HepG2 (cell line): ENCODE measurements around the gene MYO1G. TPM values are rescaled to one million over a fixed set of nuclear protein-coding genes. Genes with fewer than 3 reads are reported as not detected.

ENCODE experiments used
- ATAC-seq: fragments of 200-7000 bp; cut with Tn5 transposase; 3 replicates; pipeline ENCODE4 v1.9.1; 2020; ENCODE audit warnings: mild to moderate bottlenecking, moderate library complexity
- BruUV-seq: library from RNA; stranded (reverse); fragments of 400-500 nt; replicated peaks from 2 replicates; lab custom pipeline; 2021; lab: Mats Ljungman, UMichigan
- CTCF ChIA-PET: fragments of 300-600 bp; formaldehyde crosslinking; extraction: SDS; loops from one replicate; lab custom pipeline; 2021; ENCODE audit warnings: low total read pairs, inconsistent platforms, low intra/inter-chr PET ratio; lab: Yijun Ruan, JAX
- POLR2A ChIA-PET: fragments of 350-600 bp; sonication (Branson Sonifier 250); formaldehyde crosslinking; loops from one replicate; lab custom pipeline; 2020; ENCODE audit warnings: antibody characterized with exemption, inconsistent platforms; lab: Yijun Ruan, JAX
- DNase-seq: peaks from one replicate; pipeline ENCODE4 v3.0.0-alpha.2; 2015; ENCODE audit warnings: low spot score
- FAIRE-seq: peaks from 3 replicates; lab custom pipeline; 2011; peaks lifted over from hg19 to GRCh38; lab: Jason Lieb, UNC
- H2AFZ ChIP-seq: one replicate; pipeline ENCODE4 v1.6.1; 2011; ENCODE audit warnings: low read length, inconsistent platforms
- H3K27ac ChIP-seq: fragments of 300-600 bp; 3 replicates; pipeline ENCODE4 v1.8.0; 2011; ENCODE audit warnings: mixed run types, mild to moderate bottlenecking, mixed read lengths, low read length, inconsistent platforms; ENCODE audit not compliant: insufficient read depth; ENCODE audit errors: extremely low read length
- H3K27me3 ChIP-seq, 2 experiments: fragments of 200-600 bp in 1 of 2; 2 replicates in 1 of 2; 3 replicates in 1 of 2; pipeline versions ENCODE4 v1.6.0 to v1.8.0; 2011; ENCODE audit warnings: low read length in 2 of 2, mild to moderate bottlenecking in 2 of 2, moderate library complexity in 2 of 2, inconsistent platforms in 1 of 2; ENCODE audit not compliant: insufficient read depth in 2 of 2, control insufficient read depth in 1 of 2
- H3K36me3 ChIP-seq, 2 experiments: fragments of 200-600 bp in 1 of 2; replicated peaks in 1 of 2; 2 replicates in 1 of 2; 3 replicates in 1 of 2; pipeline versions ENCODE4 v1.5.1 to v1.8.0; 2011; ENCODE audit warnings: low read length in 2 of 2, inconsistent platforms in 1 of 2; ENCODE audit not compliant: insufficient read depth in 2 of 2, control insufficient read depth in 1 of 2
- H3K4me1 ChIP-seq: 2 replicates; pipeline ENCODE4 v1.5.1; 2012; ENCODE audit warnings: low read length, inconsistent platforms; ENCODE audit not compliant: insufficient read depth
- H3K4me2 ChIP-seq: 2 replicates; pipeline ENCODE4 v1.6.0; 2011; ENCODE audit warnings: low read depth, low read length, inconsistent platforms
- H3K4me3 ChIP-seq, 3 experiments: fragments of 200-600 bp in 1 of 3; sonication (generic), shearing (Covaris generic) in 1 of 3; replicated peaks in 1 of 3; 2 replicates each; pipeline ENCODE4 v1.5.1; 2011 to 2016; ENCODE audit warnings: low read length in 3 of 3, inconsistent platforms in 2 of 3, low read depth in 2 of 3, mild to moderate bottlenecking in 2 of 3, control low read depth in 1 of 3, mixed read lengths in 1 of 3; ENCODE audit not compliant: insufficient read depth in 1 of 3
- H3K79me2 ChIP-seq: one replicate; pipeline ENCODE4 v1.6.1; 2011; ENCODE audit warnings: low read length, inconsistent platforms; ENCODE audit not compliant: insufficient read depth
- H3K9ac ChIP-seq: 2 replicates; pipeline ENCODE4 v1.6.0; 2011; ENCODE audit warnings: mild to moderate bottlenecking, low read depth, low read length, inconsistent platforms; ENCODE audit not compliant: insufficient read depth
- H3K9me3 ChIP-seq: 2 replicates; pipeline ENCODE4 v1.5.1; 2012; ENCODE audit warnings: mild to moderate bottlenecking, low read length
- H4K20me1 ChIP-seq: 2 replicates; pipeline ENCODE4 v1.6.0; 2011; ENCODE audit warnings: inconsistent platforms, mild to moderate bottlenecking, low read length, moderate library complexity; ENCODE audit not compliant: insufficient read depth
- AHR ChIP-seq: IDR thresholded peaks from 2 replicates; pipeline ENCODE4 v1.6.1; 2018; ENCODE audit warnings: missing genetic modification reagents, missing compliant biosample characterization
- CHCHD3 ChIP-seq: sonication (generic); formaldehyde crosslinking; IDR thresholded peaks from 2 replicates; pipeline ENCODE4 v1.8.0; 2022; ENCODE audit warnings: mild to moderate bottlenecking, missing genetic modification reagents, moderate library complexity
- MNT ChIP-seq: fragments of 450-650 bp; IDR thresholded peaks from 2 replicates; pipeline ENCODE4 v1.6.1; 2016
- MXI1 ChIP-seq: IDR thresholded peaks from 3 replicates; pipeline ENCODE4 v1.6.1; 2012; ENCODE audit warnings: low read depth, low read length, inconsistent platforms, borderline replicate concordance
- SAP130 ChIP-seq: IDR thresholded peaks from 2 replicates; pipeline ENCODE4 v1.6.1; 2016; ENCODE audit warnings: low read depth
- ZFX ChIP-seq: sonication (generic); formaldehyde crosslinking; IDR thresholded peaks from 2 replicates; pipeline ENCODE4 v1.4.0; 2020; ENCODE audit warnings: mild to moderate bottlenecking, low read depth, missing genetic modification reagents, moderate library complexity
- ZNF292 ChIP-seq: sonication (generic); formaldehyde crosslinking; IDR thresholded peaks from 2 replicates; pipeline ENCODE4 v1.8.1; 2022; ENCODE audit warnings: mild to moderate bottlenecking, low read depth, missing genetic modification reagents, borderline replicate concordance
- ZNF543 ChIP-seq: sonication (generic); formaldehyde crosslinking; IDR thresholded peaks from 2 replicates; pipeline ENCODE4 v1.4.0; 2020; ENCODE audit warnings: mild to moderate bottlenecking, missing genetic modification reagents
- ZNF570 ChIP-seq: sonication (generic); formaldehyde crosslinking; IDR thresholded peaks from 2 replicates; pipeline ENCODE4 v1.4.0; 2020; ENCODE audit warnings: mild to moderate bottlenecking, missing genetic modification reagents, borderline replicate concordance
- ZNF776 ChIP-seq: sonication (generic); formaldehyde crosslinking; IDR thresholded peaks from 2 replicates; pipeline ENCODE4 v1.4.0; 2020; ENCODE audit warnings: mild to moderate bottlenecking, missing genetic modification reagents
- WGBS: methylation state at CpG from one replicate; pipeline ENCODE4 v1.1.6; 2017; ENCODE audit warnings: low lambda C conversion rate; 5-methylcytosine and 5-hydroxymethylcytosine counted together
- in situ Hi-C: cut with HindIII; loops from 2 replicates; pipeline ENCODE4 v1.10.0; 2017; ENCODE audit warnings: low pct_unique_long_range_greater_than_20kb; ENCODE audit not compliant: extremely low pct_ligation_motif_present
- intact Hi-C: fragments of 100-400 bp; cut with micrococcal nuclease; formaldehyde crosslinking; loops from one replicate; pipeline ENCODE4 v1.10.0; 2022; ENCODE audit not compliant: unreplicated experiment
- polyA plus RNA-seq, 8 experiments: library from polyadenylated mRNA; depleted of rRNA in 3 of 8; stranded (reverse) in 7 of 8; unstranded in 1 of 8; fragments of >200 nt; fragmentation: Illumina TruSeq in 4 of 8; extraction: Trizol in 4 of 8; gene quantifications; 2 replicates each; pipeline versions ENCODE4 v1.2.1 to v1.2.3, GENCODE V29; 2011 to 2016; ENCODE audit warnings: low read depth in 4 of 8, missing spikeins in 1 of 8, mixed read lengths in 1 of 8; ENCODE audit not compliant: insufficient read depth in 1 of 8
- total RNA-seq, 5 experiments: library from RNA; depleted of rRNA; stranded (reverse); fragments of >200 nt; fragmentation: Illumina TruSeq; extraction: Trizol; gene quantifications; 2 replicates each; pipeline ENCODE4 v1.2.3, GENCODE V29; 2016; ENCODE audit warnings: low read depth in 1 of 5
- TF ChIP-seq, protein P1 (sequence below): sonication (generic); formaldehyde crosslinking; IDR thresholded peaks from 2 replicates; pipeline ENCODE4 v1.5.0; 2020; ENCODE audit warnings: mild to moderate bottlenecking, low read depth, missing genetic modification reagents, borderline replicate concordance
- TF ChIP-seq, protein P2 (sequence below): sonication (generic); formaldehyde crosslinking; IDR thresholded peaks from 2 replicates; pipeline ENCODE4 v1.5.0; 2020; ENCODE audit warnings: missing genetic modification reagents, mild to moderate bottlenecking, borderline replicate concordance
- TF ChIP-seq, protein P3 (sequence below): IDR thresholded peaks from 2 replicates; pipeline ENCODE4 v1.6.1; 2012; ENCODE audit warnings: inconsistent platforms

Gene MYO1G
- total and polyA plus RNA-seq, 2 of the 13 experiments (the other 11 are each of a cell fraction or from before 2014, with no cell fraction given): 0.29 to 1.1 TPM

DNA sequence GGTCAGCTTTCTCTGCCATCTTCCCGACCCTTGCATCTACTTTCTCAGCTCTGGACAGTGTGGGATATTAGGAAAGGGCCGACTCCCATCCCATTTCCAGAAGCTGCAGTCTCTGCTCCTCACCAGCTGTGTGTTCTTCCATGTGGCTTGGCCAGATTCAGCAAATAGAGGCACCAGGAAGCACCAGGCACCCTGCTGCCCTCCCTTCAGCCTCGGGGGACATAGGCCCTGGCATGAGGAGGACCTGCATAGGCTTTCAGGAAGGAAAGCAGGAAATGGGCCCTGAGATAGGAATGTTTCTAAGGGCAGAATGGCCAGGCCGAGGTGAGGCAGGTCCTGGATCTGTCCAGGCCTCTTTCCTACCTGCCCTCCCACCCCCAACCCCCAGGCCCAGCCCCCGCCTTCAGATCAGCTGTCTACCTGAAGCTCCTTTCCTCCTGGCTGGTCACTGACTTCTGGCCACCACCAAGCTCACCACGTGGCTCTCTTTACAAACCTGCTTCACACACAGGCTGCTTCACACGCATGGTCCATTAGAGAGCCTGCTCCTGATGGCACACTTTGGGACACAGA lies 66.0 kb downstream of the MYO1G start:
- ATAC-seq (peak; percentile 79), FAIRE-seq (no peak), DNase-seq (peak; percentile 20)
- no peak overlapping the region for H3K9ac ChIP-seq
- H3K4me2 ChIP-seq: peak overlapping the region; percentile 68
- no TSS peak for BruUV-seq
- no peaks in the 10 kb centered on the region for H3K79me2 ChIP-seq
- peaks cover 8% of the 10 kb centered on the region for H3K4me1 ChIP-seq
- WGBS: 2% methylated on average over 4 of the region's 7 CpGs
- H3K4me3 ChIP-seq: peak overlapping the region in 1 of 3 experiments; percentile 33; a peak in 3 of 6 replicates
- no peak overlapping the region for H3K27ac ChIP-seq
- no peaks in the 10 kb centered on the region for H4K20me1 ChIP-seq
- H2AFZ ChIP-seq: peak overlapping the region; percentile 84
- peaks cover 1 to 4% of the 10 kb centered on the region in 2 experiments; a peak in 2 of 5 replicates for H3K27me3 ChIP-seq
- ChIA-PET POLR2A (interaction anchor here (1.0 to 1.3 kb wide), 2 partner anchors 65 to 199 kb away, joined by 3 to 6 read pairs; partner anchors contain the start of genes H2AZ2 and TBRG4), CTCF (no interaction called here)
- TF ChIP-seq, protein P1, sequence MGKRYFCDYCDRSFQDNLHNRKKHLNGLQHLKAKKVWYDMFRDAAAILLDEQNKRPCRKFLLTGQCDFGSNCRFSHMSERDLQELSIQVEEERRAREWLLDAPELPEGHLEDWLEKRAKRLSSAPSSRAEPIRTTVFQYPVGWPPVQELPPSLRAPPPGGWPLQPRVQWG (CRISPR knock-in tag): no peak
- 0 out of 2 replicates have a peak, but pooled peaks have one; percentile 22 for TF ChIP-seq MNT
- TF ChIP-seq CHCHD3 (CRISPR knock-in tag): no peak
- TF ChIP-seq, protein P2, sequence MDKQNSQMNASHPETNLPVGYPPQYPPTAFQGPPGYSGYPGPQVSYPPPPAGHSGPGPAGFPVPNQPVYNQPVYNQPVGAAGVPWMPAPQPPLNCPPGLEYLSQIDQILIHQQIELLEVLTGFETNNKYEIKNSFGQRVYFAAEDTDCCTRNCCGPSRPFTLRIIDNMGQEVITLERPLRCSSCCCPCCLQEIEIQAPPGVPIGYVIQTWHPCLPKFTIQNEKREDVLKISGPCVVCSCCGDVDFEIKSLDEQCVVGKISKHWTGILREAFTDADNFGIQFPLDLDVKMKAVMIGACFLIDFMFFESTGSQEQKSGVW: no peak
- peak; percentile 14; the same call in 1 of the 2 replicates for TF ChIP-seq ZNF292 (CRISPR knock-in tag)
- no peak for TF ChIP-seq ZNF543 (CRISPR knock-in tag)
- peak; percentile 28; the same call in 1 of the 2 replicates for TF ChIP-seq ZFX (CRISPR knock-in tag)
- TF ChIP-seq SAP130 (CRISPR knock-in tag): peak; percentile 25; the same call in 1 of the 2 replicates
- no peak for TF ChIP-seq ZNF776 (CRISPR knock-in tag)
- TF ChIP-seq, protein P3, sequence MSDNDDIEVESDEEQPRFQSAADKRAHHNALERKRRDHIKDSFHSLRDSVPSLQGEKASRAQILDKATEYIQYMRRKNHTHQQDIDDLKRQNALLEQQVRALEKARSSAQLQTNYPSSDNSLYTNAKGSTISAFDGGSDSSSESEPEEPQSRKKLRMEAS: peak; percentile 56
- no peak for TF ChIP-seq ZNF570 (CRISPR knock-in tag)
- TF ChIP-seq MXI1: 0 out of 3 replicates have a peak, but pooled peaks have one; percentile 8
- TF ChIP-seq AHR (CRISPR knock-in tag): no peak
- no peaks in the 10 kb centered on the region for H3K36me3 ChIP-seq
- in situ Hi-C loops: no loop called here
- intact Hi-C loops: no loop called here
- no peaks in the 10 kb centered on the region for H3K9me3 ChIP-seq

Other genes with a start within 250 kb of the MYO1G start
- gene ZMIZ2, start 230.2 kb downstream of the MYO1G start, total RNA-seq (2016; rRNA removed; fragmentation: Illumina TruSeq; extraction: Trizol): 4.1 and 4.9 TPM in 2 replicates
- gene ZMIZ2, start 230.2 kb downstream of the MYO1G start, polyA plus RNA-seq (2011; rRNA removed): 7.9 and 9.7 TPM in 2 replicates
- gene PPIA, start 182.3 kb downstream of the MYO1G start, total RNA-seq (2016; rRNA removed; fragmentation: Illumina TruSeq; extraction: Trizol): 2,268 and 3,314 TPM in 2 replicates
- gene PPIA, start 182.3 kb downstream of the MYO1G start, polyA plus RNA-seq (2011; rRNA removed): 2,460 and 3,010 TPM in 2 replicates
- 223 and 272 TPM in 2 replicates for gene H2AZ2, start 130.9 kb downstream of the MYO1G start, total RNA-seq (2016; rRNA removed; fragmentation: Illumina TruSeq; extraction: Trizol)
- gene H2AZ2, start 130.9 kb downstream of the MYO1G start, polyA plus RNA-seq (2011; rRNA removed): 93.2 and 121 TPM in 2 replicates
- gene PURB, start 93.5 kb downstream of the MYO1G start, total RNA-seq (2016; rRNA removed; fragmentation: Illumina TruSeq; extraction: Trizol): 4.3 and 10.1 TPM in 2 replicates
- gene PURB, start 93.5 kb downstream of the MYO1G start, polyA plus RNA-seq (2011; rRNA removed): 2.3 and 2.7 TPM in 2 replicates
- gene CCM2, start 21.2 kb upstream of the MYO1G start, total RNA-seq (2016; rRNA removed; fragmentation: Illumina TruSeq; extraction: Trizol): 14.2 and 15.8 TPM in 2 replicates
- gene CCM2, start 21.2 kb upstream of the MYO1G start, polyA plus RNA-seq (2011; rRNA removed): 13.7 and 20.8 TPM in 2 replicates
- gene NACAD, start 110.0 kb upstream of the MYO1G start, total RNA-seq (2016; rRNA removed; fragmentation: Illumina TruSeq; extraction: Trizol): 0.08 TPM in 1 of 2 replicates, not detected in the other
- gene NACAD, start 110.0 kb upstream of the MYO1G start, polyA plus RNA-seq (2011; rRNA removed): 0.04 and 0.07 TPM in 2 replicates
- 87.8 and 90.3 TPM in 2 replicates for gene TBRG4, start 132.7 kb upstream of the MYO1G start, total RNA-seq (2016; rRNA removed; fragmentation: Illumina TruSeq; extraction: Trizol)
- 107 and 122 TPM in 2 replicates for gene TBRG4, start 132.7 kb upstream of the MYO1G start, polyA plus RNA-seq (2011; rRNA removed)
- not detected in 2 replicates for gene RAMP3, start 178.8 kb upstream of the MYO1G start, total RNA-seq (2016; rRNA removed; fragmentation: Illumina TruSeq; extraction: Trizol)
- gene RAMP3, start 178.8 kb upstream of the MYO1G start, polyA plus RNA-seq (2011; rRNA removed): not detected in 2 replicates